Suprapubic skin (tissue), 4 donors: Measurements from ENCODE around the gene CCDC33.
"Not testable (repeated sequence)": the region's sequence is repeated elsewhere in the genome, so short reads cannot be mapped to it uniquely, and the experiment has no call there.

Experiments
- EP300 ChIP-seq: sonication (generic); formaldehyde crosslinking; IDR thresholded peaks from one replicate; pipeline ENCODE4 v1.6.1; 2017; ENCODE audit warnings: antibody characterized with exemption
- POLR2A ChIP-seq, 2 donors: fragments of 450-650 bp; IDR thresholded peaks; one replicate each; pipeline ENCODE4 v1.6.1; 2017; ENCODE audit warnings: antibody characterized with exemption in 2 of 2, mild to moderate bottlenecking in 2 of 2, moderate library complexity in 2 of 2
- POLR2AphosphoS5 ChIP-seq, 3 donors: sonication (generic); formaldehyde crosslinking; IDR thresholded peaks; one replicate each; pipeline ENCODE4 v1.6.1; 2017; ENCODE audit warnings: antibody characterized with exemption in 3 of 3
- TF ChIP-seq, protein P1 (sequence below), 2 donors: fragments of 200-600 bp in 1 of 2; fragments of 450-650 bp in 1 of 2; sonication (generic) in 1 of 2; IDR thresholded peaks; one replicate each; pipeline ENCODE4 v1.5.1; 2016 to 2019; ENCODE audit warnings: antibody characterized with exemption in 2 of 2, mild to moderate bottlenecking in 1 of 2, moderate library complexity in 1 of 2

DNA sequence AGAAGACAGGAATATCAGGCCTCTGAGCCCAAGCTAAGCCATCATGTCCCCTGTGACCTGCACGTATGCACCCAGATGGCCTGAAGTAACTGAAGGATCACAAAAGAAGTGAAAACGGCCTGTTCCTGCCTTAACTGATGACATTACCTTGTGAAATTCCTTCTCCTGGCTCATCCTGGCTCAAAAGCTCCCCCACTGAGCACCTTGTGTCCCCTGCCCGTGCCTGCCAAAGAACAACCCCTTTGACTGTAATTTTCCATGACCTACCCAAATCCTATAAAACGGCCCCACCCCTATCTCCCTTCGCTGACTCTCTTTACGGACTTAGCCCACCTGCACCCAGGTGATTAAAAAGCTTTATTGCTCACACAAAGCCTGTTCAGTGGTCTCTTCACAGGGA lies 123.2 kb downstream of the CCDC33 start:
- TF ChIP-seq, protein P1, sequence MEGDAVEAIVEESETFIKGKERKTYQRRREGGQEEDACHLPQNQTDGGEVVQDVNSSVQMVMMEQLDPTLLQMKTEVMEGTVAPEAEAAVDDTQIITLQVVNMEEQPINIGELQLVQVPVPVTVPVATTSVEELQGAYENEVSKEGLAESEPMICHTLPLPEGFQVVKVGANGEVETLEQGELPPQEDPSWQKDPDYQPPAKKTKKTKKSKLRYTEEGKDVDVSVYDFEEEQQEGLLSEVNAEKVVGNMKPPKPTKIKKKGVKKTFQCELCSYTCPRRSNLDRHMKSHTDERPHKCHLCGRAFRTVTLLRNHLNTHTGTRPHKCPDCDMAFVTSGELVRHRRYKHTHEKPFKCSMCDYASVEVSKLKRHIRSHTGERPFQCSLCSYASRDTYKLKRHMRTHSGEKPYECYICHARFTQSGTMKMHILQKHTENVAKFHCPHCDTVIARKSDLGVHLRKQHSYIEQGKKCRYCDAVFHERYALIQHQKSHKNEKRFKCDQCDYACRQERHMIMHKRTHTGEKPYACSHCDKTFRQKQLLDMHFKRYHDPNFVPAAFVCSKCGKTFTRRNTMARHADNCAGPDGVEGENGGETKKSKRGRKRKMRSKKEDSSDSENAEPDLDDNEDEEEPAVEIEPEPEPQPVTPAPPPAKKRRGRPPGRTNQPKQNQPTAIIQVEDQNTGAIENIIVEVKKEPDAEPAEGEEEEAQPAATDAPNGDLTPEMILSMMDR (IDR thresholded peaks at IDR 0.05) = not testable (repeated sequence)
- not testable (repeated sequence) for TF ChIP-seq POLR2A (IDR thresholded peaks at IDR 0.05); EP300; POLR2AphosphoS5 (IDR thresholded peaks at IDR 0.05)
